ENCODE results near the gene ATG13. TPM values are rescaled to one million over a fixed set of nuclear protein-coding genes. Genes with fewer than 3 reads are reported as not detected.

The ATG13 gene
- total RNA-seq, 2 donors from 2014 or later: 54.5 to 80.2 TPM

- Histone ChIP-seq H3K4me1 (no peaks in the 10 kb centered on the region), H3K36me3 (peaks cover 35% of the 10 kb centered on the region), H3K27me3 (no peaks in the 10 kb centered on the region), H3K9me3 (no peaks in the 10 kb centered on the region), H3K27ac (no peak overlapping the region), H3K4me3 (no peak overlapping the region)
- DNase-seq (ENCODE audit: low spot score): no peak
- TF ChIP-seq CTCF (IDR thresholded peaks at IDR 0.05): no peak
Measured at GRCh38 chr11:46633291-46634217, 16.2 kb downstream of the ATG13 start.

GRCh38 chr11:46635557-46636139 lies 18.3 kb downstream of the ATG13 start:
- Histone ChIP-seq H3K36me3 (peaks cover 20% of the 10 kb centered on the region), H3K27ac (no peak overlapping the region), H3K4me1 (no peaks in the 10 kb centered on the region), H3K4me3 (no peak overlapping the region), H3K9me3 (no peaks in the 10 kb centered on the region), H3K27me3 (no peaks in the 10 kb centered on the region)
- no peak for TF ChIP-seq CTCF (IDR thresholded peaks at IDR 0.05)
- DNase-seq (ENCODE audit: low spot score): no peak

- Histone ChIP-seq H3K4me3 (no peak overlapping the region), H3K36me3 (peaks cover 6% of the 10 kb centered on the region), H3K9me3 (no peaks in the 10 kb centered on the region), H3K27ac (no peak overlapping the region), H3K27me3 (no peaks in the 10 kb centered on the region), H3K4me1 (no peaks in the 10 kb centered on the region)
- no peak for DNase-seq (ENCODE audit: low spot score)
- no peak for TF ChIP-seq CTCF (IDR thresholded peaks at IDR 0.05)
Measured at GRCh38 chr11:46637546-46637945, 20.2 kb downstream of the ATG13 start.

GRCh38 chr11:46639197-46639839 lies 22.0 kb downstream of the ATG13 start:
- Histone ChIP-seq H3K4me1 (no peaks in the 10 kb centered on the region), H3K27ac (no peak overlapping the region), H3K27me3 (no peaks in the 10 kb centered on the region), H3K9me3 (no peaks in the 10 kb centered on the region), H3K36me3 (peaks cover 17% of the 10 kb centered on the region), H3K4me3 (no peak overlapping the region)
- no peak for DNase-seq (ENCODE audit: low spot score)
- no peak for TF ChIP-seq CTCF (IDR thresholded peaks at IDR 0.05)

- TF ChIP-seq CTCF (IDR thresholded peaks at IDR 0.05): no peak
- H3K36me3 ChIP-seq: peaks cover 20% of the 10 kb centered on the region
Measured at GRCh38 chr11:46640036-46640788, 22.9 kb downstream of the ATG13 start.

More at GRCh38 chr11:46640036-46640788, 22.9 kb downstream of the ATG13 start:
- Histone ChIP-seq H3K4me3 (no peak overlapping the region), H3K9me3 (no peaks in the 10 kb centered on the region), H3K27me3 (no peaks in the 10 kb centered on the region), H3K27ac (no peak overlapping the region), H3K4me1 (no peaks in the 10 kb centered on the region)
- no peak for DNase-seq (ENCODE audit: low spot score)
